GM23248 (cell line): Measurements from ENCODE around the gene TRIP12. TPM values are rescaled to one million over a fixed set of nuclear protein-coding genes. Genes with fewer than 3 reads are reported as not detected.

Source experiments
- DNase-seq: peaks from one replicate; pipeline ENCODE4 v3.0.0-alpha.2; 2015
- H2AFZ ChIP-seq: fragments of 200-600 bp; sonication (generic); 2 replicates; pipeline ENCODE4 v1.6.1; 2016; ENCODE audit warnings: antibody characterized with exemption
- H3F3A ChIP-seq: fragments of 200-600 bp; sonication (generic); 2 replicates; pipeline ENCODE4 v1.6.1; 2016; ENCODE audit warnings: mild to moderate bottlenecking, antibody characterized with exemption, mixed run types; ENCODE audit not compliant: insufficient read depth
- H3K27ac ChIP-seq: fragments of 200-600 bp; sonication (generic); 2 replicates; pipeline ENCODE4 v1.5.1; 2016; ENCODE audit warnings: mild to moderate bottlenecking
- H3K27me3 ChIP-seq: fragments of 200-600 bp; sonication (generic); replicated peaks from 2 replicates; pipeline ENCODE4 v1.6.1; 2016; ENCODE audit warnings: mild to moderate bottlenecking; ENCODE audit not compliant: insufficient read depth
- H3K36me3 ChIP-seq: fragments of 200-600 bp; sonication (generic); 2 replicates; pipeline ENCODE4 v1.6.1; 2016; ENCODE audit warnings: low read depth, mild to moderate bottlenecking
- H3K4me1 ChIP-seq: fragments of 200-600 bp; sonication (generic); 2 replicates; pipeline ENCODE4 v1.6.1; 2016; ENCODE audit warnings: mild to moderate bottlenecking; ENCODE audit not compliant: insufficient read depth
- H3K4me2 ChIP-seq: fragments of 200-600 bp; sonication (generic); one replicate; pipeline ENCODE4 v1.6.1; 2016; ENCODE audit warnings: mild to moderate bottlenecking; ENCODE audit not compliant: unreplicated experiment
- H3K4me3 ChIP-seq: fragments of 200-600 bp; sonication (generic); 2 replicates; pipeline ENCODE4 v1.5.1; 2016; ENCODE audit warnings: mild to moderate bottlenecking
- H3K79me2 ChIP-seq: fragments of 200-600 bp; sonication (generic); 2 replicates; pipeline ENCODE4 v1.6.1; 2016; ENCODE audit warnings: mild to moderate bottlenecking; ENCODE audit not compliant: insufficient read depth
- H3K9ac ChIP-seq: fragments of 200-600 bp; sonication (generic); 2 replicates; pipeline ENCODE4 v1.6.1; 2016; ENCODE audit warnings: mild to moderate bottlenecking
- H3K9me2 ChIP-seq: fragments of 200-600 bp; sonication (generic); 2 replicates; pipeline ENCODE4 v1.6.1; 2016; ENCODE audit warnings: mixed run types, mild to moderate bottlenecking, moderate library complexity; ENCODE audit not compliant: insufficient read depth
- H3K9me3 ChIP-seq: fragments of 200-600 bp; sonication (generic); one replicate; pipeline ENCODE4 v1.6.1; 2017; ENCODE audit warnings: low read depth
- H4K20me1 ChIP-seq: fragments of 200-600 bp; sonication (generic); 2 replicates; pipeline ENCODE4 v1.6.0; 2016; ENCODE audit not compliant: insufficient read depth
- EZH2 ChIP-seq: fragments of 200-600 bp; sonication (generic); IDR thresholded peaks from 2 replicates; pipeline ENCODE4 v1.6.1; 2018; ENCODE audit warnings: antibody characterized with exemption, mild to moderate bottlenecking; ENCODE audit not compliant: insufficient read depth, poor library complexity, severe bottlenecking
- EZH2phosphoT487 ChIP-seq: fragments of 200-600 bp; sonication (generic); IDR thresholded peaks from 2 replicates; pipeline ENCODE4 v1.6.1; 2018; ENCODE audit warnings: antibody characterized with exemption, moderate library complexity, mild to moderate bottlenecking, low read depth; ENCODE audit not compliant: insufficient read depth
- WGBS, 2 experiments: methylation state at CpG; one replicate each; pipeline ENCODE4 v1.1.6; 2015 to 2017; ENCODE audit warnings: low lambda C conversion rate in 2 of 2, low coverage in 1 of 2; ENCODE audit errors: missing lambda C conversion rate in 2 of 2; 5-methylcytosine and 5-hydroxymethylcytosine counted together
- in situ Hi-C: fragments of 300-500 bp; cut with MboI; formaldehyde crosslinking; loops from 2 replicates; pipeline ENCODE4 v1.15.0; 2020
- polyA plus RNA-seq: library from polyadenylated mRNA; unstranded; fragments of >200 nt; fragmentation: Nextera tagmentation; extraction: Ambion mirVana; gene quantifications from 2 replicates; pipeline ENCODE4 v1.2.1, GENCODE V29; 2016
- total RNA-seq: library from RNA; depleted of rRNA; stranded (reverse); fragments of >200 nt; shearing (Covaris generic); gene quantifications from 2 replicates; pipeline ENCODE4 v1.2.3, GENCODE V29; 2014

The TRIP12 gene
- total and polyA plus RNA-seq, 2 experiments from 2014 or later = 52.2 to 124 TPM

GRCh38 chr2:229899604-229900003 lies 22.2 kb downstream of the TRIP12 start:
- in situ Hi-C loops = no loop called here
- Histone ChIP-seq H3K9ac (no peak overlapping the region), H3K4me2 (no peak overlapping the region), H3K27me3 (no peaks in the 10 kb centered on the region), H3K4me3 (no peak overlapping the region), H3K36me3 (0 out of 2 replicates have a peak, but pooled peaks cover 5% of the 10 kb centered on the region), H2AFZ (no peak overlapping the region), H3F3A (peaks cover 34% of the 10 kb centered on the region), H3K9me2 (no peaks in the 10 kb centered on the region), H3K9me3 (no peaks in the 10 kb centered on the region), H3K4me1 (peaks cover 11% of the 10 kb centered on the region; the same call in 1 of the 2 replicates), H3K79me2 (peaks cover 100% of the 10 kb centered on the region), H3K27ac (no peak overlapping the region), H4K20me1 (peaks cover 30% of the 10 kb centered on the region; the same call in 1 of the 2 replicates)
- no peak for DNase-seq
- TF ChIP-seq EZH2phosphoT487 (no peak), EZH2 (no peak)
- WGBS, 2 experiments = 98% methylated on average over 3 of the region's 3 CpGs

DNA sequence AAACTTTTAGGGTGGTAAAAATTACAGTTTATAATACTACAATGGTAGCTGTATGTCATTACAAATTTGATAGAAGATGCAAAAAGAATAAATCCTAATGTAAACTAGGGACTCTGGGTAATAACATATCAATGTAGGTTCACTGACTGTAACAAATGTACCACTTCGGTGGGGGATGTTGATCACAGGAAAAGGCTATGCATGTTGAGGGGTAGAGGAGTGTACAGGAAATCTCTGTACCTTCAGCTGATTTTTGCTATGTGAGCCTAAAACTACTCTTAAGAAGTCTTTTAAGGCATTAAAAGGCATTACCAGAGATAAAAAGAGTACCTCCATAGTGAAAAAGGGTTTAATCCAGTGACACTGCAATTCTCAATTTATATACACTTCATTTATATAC lies 25.0 kb downstream of the TRIP12 start:
- in situ Hi-C loops = no loop called here
- DNase-seq = no peak

DNA sequence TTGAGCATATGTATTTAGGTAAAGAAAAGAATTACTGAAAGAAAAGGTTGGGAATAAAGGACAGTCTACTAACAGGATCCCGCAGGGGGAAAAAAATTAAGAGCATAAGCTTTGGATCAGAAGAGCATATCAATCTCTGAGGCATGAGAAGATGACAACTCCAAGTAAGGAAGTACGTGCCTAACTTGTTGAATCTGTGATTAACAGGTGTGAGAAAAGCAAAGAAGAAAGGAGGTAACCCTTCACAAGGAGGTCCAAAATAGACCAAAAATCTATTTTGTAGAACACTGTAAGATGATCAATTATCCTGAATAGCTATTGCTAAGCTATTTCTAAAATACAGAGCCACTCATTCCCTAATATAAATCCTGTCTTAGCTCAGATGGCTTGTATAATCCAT lies 32.8 kb downstream of the TRIP12 start:
- no peaks in the 10 kb centered on the region for H3K9me2 ChIP-seq
- H3K4me3 ChIP-seq = no peak overlapping the region
- no peaks in the 10 kb centered on the region for H3K4me1 ChIP-seq
- H3K4me2 ChIP-seq = no peak overlapping the region
- H3K9me3 ChIP-seq = no peaks in the 10 kb centered on the region
- H3K79me2 ChIP-seq = peaks cover 100% of the 10 kb centered on the region
- no peak for DNase-seq
- no peaks in the 10 kb centered on the region; the same call in 1 of the 2 replicates for H3F3A ChIP-seq
- H2AFZ ChIP-seq = no peak overlapping the region
- H4K20me1 ChIP-seq = peaks cover 19% of the 10 kb centered on the region; the same call in 1 of the 2 replicates
- WGBS, 2 experiments = 99 to 100% methylated on average over 2 of the region's 2 CpGs
- in situ Hi-C loops = no loop called here
- TF ChIP-seq EZH2 (no peak), EZH2phosphoT487 (no peak)
- H3K36me3 ChIP-seq = peaks cover 19% of the 10 kb centered on the region; the same call in 1 of the 2 replicates
- H3K27me3 ChIP-seq = no peaks in the 10 kb centered on the region
- no peak overlapping the region for H3K9ac ChIP-seq
- no peak overlapping the region for H3K27ac ChIP-seq

More for the DNA sequence above, 25.0 kb downstream of the TRIP12 start:
- Histone ChIP-seq H3K9me2 (no peaks in the 10 kb centered on the region), H3K27me3 (no peaks in the 10 kb centered on the region), H3K4me1 (peaks cover 8% of the 10 kb centered on the region; the same call in 1 of the 2 replicates), H3K9me3 (no peaks in the 10 kb centered on the region), H4K20me1 (peaks cover 33% of the 10 kb centered on the region; the same call in 1 of the 2 replicates), H3K4me3 (no peak overlapping the region), H3F3A (peaks cover 29% of the 10 kb centered on the region; the same call in 1 of the 2 replicates), H3K36me3 (no peaks in the 10 kb centered on the region), H3K79me2 (peaks cover 100% of the 10 kb centered on the region), H2AFZ (no peak overlapping the region), H3K27ac (no peak overlapping the region), H3K9ac (no peak overlapping the region), H3K4me2 (no peak overlapping the region)
- TF ChIP-seq EZH2 (no peak), EZH2phosphoT487 (no peak)
- WGBS, 2 experiments = 92 to 100% methylated on average over 1 of the region's 1 CpG

DNA sequence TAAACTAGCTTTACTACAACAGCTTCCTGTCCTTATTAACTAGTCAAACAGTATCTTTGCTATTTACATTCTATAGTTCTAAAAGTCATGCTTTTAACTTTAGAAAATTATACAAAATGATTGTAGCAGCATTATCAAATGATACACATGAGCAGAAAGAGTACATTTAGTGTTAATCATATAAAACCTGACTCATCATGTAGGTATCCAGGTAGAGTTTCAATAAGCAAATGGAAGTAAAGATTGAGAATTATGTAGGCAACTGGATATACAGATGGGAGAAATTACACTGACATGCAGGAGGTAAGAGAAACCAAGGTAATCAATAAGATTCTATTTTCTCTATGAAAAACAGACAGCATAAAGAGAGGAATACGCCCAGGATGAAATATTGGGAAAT lies 33.8 kb downstream of the TRIP12 start:
- Histone ChIP-seq H3K4me1 (no peaks in the 10 kb centered on the region), H3K9me2 (no peaks in the 10 kb centered on the region), H3F3A (no peaks in the 10 kb centered on the region; the same call in 1 of the 2 replicates), H4K20me1 (peaks cover 20% of the 10 kb centered on the region; the same call in 1 of the 2 replicates), H3K27me3 (no peaks in the 10 kb centered on the region), H3K4me3 (no peak overlapping the region), H2AFZ (no peak overlapping the region), H3K9me3 (no peaks in the 10 kb centered on the region), H3K36me3 (peaks cover 19% of the 10 kb centered on the region; the same call in 1 of the 2 replicates), H3K79me2 (peaks cover 100% of the 10 kb centered on the region), H3K9ac (no peak overlapping the region), H3K27ac (no peak overlapping the region), H3K4me2 (no peak overlapping the region)
- WGBS, 2 experiments = 100% methylated on average over 1 of the region's 1 CpG
- TF ChIP-seq EZH2 (no peak), EZH2phosphoT487 (no peak)
- in situ Hi-C loops = no loop called here
- DNase-seq = no peak
